Hematopoietic multipotent progenitor cell treated with erythropoietin and hydrocortisone succinate and interleukin-3 and kit ligand, for 8 days (in vitro differentiated cells): ENCODE results near the gene MRC2.

Source experiments
- DNase-seq: peaks from one replicate; pipeline ENCODE4 v3.0.0-alpha.2; 2015

MRC2 gene

DNA sequence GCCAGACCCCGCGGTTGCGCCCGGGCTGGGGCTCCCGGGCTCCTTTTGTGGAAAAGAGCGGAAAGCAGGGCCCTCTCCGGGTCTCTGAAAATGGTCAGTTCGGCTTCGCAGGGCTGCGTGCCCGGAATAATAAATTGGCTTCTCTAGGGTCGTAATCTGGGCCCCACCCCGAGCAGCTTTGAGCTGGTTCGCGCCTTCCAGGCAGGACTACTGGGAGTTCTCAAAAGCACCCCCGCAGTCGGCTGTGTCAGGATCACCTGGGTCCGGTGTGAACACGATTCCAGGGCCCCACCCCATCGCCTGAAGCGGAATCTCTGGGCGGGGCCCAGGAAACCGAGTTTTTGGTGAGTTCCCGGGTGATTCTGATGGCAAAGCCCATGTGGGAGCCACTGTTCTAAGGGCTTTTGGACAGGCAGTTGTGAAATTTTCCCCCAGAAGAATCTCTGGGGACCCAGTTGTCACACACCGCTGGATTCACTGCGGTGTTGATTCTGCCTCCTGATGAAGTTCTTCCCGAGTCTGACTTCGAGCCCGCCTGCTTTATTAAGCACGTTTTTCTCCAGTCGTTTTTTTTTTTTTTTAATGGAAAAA, 77.0 kb downstream of the MRC2 start:
- DNase-seq, result no peak

DNA sequence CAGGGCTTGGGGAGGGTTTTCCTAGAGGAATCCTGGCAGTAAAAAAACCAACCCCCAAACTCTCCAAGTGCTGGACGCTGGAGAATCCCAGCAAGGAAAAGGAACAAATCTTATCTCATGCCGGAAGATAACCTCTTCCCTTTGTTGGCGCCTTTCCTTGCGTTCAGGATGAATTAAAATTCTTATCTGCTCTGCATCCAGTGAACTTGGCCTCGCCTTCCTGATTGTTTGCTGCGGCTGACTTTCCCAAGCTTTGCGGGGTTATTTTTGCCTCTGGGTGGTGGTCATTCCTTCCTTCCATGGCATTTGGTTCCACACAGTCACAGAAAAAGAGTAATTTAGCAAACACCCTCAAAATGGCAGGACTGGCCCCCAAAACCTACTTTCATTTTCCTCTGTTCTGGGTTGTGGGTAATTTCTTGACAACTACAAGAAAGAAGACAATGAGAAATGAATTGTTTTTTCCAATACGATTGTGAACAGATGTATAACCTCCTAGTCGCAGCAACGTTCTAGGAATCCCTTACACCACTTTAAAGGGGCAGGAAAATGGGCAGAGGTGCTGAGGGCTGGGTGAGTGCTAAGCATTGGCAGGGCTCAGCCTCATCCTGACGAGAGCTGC, 77.8 kb downstream of the MRC2 start:
- no peak for DNase-seq

DNA sequence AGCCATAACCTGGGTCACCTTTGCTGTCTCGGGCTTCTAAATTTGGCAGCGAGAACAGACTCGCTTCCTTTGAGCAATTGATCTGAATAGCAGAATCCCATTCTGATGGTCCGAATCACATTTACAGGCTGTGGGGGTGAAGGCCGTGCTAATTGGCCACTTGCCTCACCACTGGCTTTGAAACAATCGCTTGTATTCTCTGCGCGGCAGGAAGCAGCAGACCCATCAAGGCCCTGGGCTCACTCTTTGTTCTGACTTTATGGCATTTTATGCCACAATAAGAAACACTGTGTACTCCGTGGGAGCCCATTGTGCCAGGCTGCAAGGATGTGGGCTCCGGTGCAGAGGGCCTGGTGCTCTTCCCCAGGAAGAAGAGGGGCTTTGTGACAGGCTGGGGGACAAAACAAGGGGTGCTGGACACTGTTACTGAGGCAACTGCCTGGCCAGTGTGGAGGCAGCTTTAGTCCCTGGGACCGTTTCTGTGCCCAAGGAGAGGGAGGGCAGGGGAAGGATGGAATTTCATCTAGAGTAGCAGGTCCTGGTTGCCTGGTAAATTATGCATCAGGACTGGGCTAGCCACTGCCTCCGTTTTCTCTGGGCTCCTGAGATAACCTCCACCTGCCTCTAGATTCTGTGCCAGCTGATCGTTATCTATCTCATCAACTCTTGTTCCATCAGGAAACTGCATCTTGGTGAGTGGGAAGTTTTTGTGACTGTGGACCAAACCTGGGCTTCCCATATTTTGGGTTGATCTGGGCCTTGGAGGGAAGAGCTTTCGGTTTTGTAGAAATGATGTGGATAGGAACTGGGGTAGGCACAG, 78.5 kb downstream of the MRC2 start:
- no peak for DNase-seq

DNA sequence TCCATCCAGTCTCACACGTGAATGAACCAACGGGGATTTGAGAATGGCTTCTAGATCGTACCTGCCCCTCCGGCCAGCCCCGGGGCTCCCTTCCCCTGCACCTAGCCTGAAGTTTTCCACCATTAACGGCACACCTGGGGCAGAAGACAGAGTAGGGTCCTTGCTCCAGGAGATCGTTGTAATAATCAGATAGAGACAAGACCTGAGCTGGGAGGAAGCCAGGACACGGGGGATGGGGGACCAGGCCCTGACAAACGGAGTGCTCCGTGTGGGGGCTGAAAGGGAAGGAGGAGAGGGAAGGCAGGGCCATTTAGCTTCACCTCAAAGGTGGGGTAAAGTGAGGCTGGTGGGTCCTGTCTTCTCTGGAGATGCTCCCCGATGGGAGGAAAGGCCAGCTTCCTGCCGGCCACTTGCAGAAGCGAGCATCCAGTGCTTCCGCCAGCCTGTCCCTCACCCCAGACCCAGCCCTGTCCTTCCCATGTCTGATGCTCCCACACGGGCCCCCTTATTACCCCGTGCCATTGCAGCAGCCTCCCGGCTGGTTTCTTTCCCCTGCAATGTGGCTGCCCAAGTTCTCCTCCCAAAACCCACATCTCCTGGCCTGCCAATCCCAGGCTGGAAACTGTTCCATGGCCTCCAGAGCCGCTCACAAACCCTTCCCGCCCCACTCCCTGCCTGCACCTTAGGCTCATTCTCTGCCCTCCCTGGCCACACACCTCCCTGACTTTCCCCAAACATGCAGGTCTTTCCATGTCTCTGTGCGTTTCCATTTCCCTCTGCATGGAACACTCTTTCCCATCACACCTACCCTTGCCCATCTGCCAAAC, 79.3 kb downstream of the MRC2 start:
- DNase-seq, result no peak

DNA sequence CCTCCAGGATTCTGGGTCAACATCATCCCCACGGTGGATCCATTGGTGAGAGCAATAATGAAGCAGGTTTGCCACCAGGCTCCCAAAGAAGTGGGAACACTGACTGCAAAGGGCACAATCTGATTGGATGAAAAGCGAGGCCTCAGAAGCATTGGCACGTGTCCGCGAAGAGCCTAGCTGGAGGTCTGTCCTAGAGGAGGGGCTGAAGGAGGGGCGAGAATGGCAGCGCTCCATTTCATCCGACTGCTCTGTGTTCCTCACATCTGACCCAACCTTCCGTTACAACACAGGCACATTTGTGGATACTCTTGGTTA, 79.9 kb downstream of the MRC2 start:
- DNase-seq, result no peak

DNA sequence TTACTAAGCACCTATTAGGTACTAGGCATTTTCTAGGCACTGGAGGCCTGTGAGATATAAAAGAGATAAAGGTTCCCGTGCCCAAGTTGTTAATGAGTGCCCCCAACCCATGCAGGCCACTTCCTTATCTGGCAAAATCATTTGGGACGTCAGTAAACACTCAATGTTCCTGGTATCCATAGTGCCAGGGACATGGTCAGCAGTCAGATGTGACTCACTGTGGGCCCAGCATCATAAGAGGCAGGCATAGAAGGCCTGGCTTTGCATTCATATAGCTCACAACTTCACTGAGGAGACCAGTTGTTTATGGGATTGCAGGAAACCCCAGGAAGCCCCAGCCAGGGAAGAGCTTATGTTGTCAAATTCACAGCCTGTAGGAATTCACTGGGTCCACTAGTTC, 81.1 kb downstream of the MRC2 start:
- DNase-seq, result no peak

DNA sequence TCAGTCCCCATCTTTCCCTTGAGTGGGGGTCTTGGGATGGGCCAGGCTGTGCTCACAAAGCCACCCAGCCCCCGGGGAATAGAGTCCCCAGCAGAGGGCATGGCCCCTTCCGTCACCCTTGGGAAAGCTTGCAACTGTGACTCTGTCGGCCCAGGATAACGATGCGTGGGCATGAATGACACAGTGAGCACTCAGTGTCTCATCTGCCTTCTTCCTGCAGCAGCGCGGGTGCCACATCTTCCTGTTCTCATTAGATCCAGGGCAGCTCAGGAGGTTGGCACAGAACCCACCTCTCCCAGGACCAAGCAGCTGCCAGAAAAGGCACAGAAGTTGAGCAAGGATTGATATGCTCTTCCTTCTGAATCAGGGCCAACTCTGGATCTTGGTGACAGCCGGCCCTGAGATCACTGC, 84.7 kb downstream of the MRC2 start:
- DNase-seq, result no peak

DNA sequence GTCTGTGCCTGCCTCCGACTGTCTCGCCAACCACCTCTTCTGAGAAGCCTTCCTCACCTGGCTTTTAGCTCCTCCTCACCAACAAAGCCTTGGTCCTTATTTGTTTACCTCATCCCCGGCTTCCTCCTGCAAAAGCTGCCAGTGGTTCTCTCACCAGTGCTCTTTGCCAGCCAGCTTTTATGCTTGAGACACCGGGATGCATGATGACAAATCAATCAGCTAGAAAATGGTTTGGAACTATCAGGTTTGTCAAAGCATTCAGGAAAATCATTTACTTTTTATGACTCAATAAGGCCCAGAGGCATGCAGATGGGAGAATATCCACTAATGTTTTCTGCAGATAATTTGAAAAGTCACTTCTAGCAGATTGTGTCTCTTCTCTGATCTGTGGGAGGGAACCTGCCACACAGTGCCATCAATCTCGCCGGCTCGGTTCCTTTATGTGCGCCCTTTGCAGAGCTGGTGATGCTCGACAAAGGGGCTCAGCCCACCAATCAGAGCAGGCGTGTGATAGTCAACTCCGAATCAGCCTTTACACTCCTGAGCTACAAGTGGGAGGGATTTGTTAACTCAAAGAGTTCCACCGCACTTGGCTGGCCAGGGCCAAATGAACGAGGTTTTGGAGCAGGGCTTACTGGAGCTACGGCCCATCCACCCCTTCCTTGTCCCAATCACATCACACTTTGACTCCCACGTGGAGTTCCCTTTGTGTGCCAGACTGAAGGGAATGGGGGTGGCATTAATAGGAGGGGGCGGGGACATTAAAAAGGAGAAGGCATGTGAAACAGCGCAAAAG, 85.8 kb downstream of the MRC2 start:
- DNase-seq, result no peak

DNA sequence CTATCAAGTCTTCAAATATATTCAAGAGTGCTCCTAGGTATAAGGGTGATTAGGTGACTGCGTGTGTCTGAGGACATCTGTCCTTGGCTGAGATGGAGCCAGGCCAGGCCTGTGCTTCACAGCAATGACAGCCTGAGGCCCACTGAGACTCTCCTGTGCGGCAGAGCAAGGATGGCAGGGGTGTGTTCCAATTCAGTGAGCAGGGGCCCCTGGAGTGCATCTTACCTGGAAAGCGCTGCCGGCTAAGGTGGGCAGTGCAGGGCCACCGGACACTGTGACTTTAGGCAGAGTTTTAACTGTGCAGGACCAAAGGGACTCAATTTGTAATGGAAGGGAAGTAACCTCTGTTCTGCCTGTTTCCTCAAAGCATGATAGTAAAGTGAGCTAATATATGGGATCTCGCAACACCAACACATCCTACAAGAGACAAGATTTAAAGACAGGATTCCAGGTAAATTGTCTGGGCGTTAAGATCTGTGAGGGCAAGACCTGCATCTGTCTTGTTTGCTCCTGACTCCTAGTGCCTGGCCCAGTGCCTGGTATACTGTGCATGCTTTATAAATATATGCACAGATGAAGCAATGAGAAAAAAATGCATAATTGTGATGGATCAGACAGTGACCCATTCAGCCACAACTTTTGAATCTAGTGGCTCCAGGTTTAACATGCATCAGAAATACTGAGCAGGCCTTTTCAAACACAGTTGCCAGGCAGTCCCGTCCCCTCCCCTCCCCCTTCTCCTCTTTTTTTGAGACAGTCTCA, 86.7 kb downstream of the MRC2 start:
- no peak for DNase-seq

DNA sequence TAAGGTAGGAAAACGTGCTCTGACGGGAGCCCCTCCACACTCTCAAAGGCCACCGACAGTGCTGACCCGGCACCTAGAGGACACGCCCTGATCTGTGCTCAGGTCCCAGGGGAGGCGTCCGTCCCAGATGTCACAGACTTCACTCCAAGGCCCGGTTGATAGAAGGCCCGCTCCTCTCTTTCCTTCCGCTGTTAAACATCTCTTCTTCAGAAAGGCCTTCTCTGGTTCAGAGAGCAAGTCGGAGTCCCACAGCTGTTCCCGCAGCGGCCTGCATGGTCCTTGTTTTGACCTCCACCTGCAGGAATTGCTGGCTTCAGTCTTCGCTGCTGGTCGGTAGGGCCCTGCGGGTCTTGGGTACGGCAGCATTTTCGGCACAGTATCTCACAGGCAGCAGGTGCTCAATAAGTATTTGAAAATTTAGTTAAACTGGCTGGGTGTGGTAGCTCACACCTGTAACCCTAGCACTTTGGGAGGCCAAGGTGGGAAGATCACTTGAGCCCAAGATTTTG, 88.5 kb downstream of the MRC2 start:
- no peak for DNase-seq

DNA sequence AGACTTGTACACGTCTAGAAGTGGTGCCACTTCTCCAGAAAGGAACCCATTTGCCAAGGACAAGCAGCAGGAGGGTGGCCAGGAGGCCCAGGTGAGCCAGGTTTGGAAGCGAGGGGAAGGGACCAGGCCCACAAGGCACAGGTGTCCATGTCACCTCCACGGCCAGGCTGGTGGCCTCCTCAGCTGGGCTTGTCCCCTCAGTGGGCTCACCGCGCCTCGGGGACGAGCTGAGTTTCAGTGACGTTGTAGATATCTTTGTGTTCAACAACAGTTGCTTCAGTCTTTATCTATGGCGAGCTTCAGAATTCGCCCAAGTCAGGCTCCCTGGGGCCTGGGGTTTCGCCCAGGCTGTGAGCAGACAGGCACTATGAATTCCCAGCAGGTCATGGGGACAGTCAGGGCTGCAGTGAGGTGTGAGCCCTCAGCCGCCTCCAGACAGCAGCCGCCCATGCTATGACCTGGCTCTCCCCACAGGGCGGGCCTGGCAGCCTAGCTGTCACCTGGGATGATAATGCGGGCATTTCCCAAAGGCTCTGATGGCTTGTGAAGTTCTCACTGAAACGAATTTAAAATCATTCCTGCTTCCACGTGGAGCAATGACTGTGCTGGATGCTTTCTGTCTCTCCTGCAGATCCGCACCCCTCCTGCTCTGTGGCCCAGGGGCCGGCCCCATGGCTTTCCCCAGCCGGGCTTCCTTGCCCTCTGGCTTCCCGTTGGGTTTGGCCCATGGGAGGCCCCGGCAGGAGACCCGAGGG, 89.5 kb downstream of the MRC2 start:
- DNase-seq, result no peak

DNA sequence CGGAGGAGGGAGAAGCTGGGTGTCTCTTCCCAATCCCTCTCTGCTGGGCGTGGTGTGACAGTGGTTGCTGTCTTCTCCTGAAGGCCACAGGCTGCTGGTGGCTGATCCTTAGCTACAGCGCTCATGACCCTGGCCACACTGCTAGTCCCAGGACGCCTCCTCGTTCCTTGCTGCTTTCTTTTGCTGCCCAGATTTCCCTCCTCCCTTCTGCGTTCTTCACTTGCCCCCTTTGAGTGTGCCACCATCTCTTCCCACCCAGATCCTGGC, 90.1 kb downstream of the MRC2 start:
- no peak for DNase-seq

DNA sequence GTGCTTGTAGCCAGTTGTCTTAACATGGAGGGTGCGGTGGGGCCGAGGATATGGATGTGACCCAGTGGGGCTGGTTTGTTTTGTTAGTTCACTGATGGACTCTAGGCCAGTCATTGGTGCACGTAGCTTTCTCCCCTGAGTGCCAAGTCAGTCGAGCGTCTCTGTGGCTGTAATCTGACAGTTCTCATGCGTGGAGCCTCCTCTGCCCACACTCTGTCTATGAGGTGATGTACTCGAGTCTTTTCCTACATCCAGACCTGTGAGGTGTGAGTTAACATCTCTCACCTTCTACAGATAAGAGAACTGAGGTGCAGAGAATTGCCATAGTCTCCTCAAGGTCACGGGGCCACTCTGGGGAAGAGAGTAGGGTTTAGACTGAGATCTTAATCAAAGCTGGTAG, 90.4 kb downstream of the MRC2 start:
- DNase-seq, result no peak

DNA sequence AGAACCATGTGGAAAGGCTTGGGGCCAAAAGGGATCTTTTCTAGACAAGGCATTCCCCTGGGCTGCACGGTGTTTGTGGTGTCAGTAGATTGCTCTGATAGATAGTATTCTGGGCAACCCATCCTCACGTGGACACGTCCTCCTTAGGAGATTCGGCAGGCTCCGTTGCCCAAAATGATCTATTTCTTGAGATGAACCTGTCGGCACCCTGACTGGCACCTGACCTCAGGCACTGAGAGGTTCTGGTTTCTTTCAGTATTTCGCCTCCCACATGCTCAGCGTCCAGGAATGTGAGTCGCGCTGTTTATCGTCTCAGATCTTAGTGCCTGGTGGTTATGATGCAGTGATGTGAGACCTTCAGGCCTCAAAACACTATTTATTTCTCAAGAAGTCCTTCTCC, 91.0 kb downstream of the MRC2 start:
- no peak for DNase-seq

DNA sequence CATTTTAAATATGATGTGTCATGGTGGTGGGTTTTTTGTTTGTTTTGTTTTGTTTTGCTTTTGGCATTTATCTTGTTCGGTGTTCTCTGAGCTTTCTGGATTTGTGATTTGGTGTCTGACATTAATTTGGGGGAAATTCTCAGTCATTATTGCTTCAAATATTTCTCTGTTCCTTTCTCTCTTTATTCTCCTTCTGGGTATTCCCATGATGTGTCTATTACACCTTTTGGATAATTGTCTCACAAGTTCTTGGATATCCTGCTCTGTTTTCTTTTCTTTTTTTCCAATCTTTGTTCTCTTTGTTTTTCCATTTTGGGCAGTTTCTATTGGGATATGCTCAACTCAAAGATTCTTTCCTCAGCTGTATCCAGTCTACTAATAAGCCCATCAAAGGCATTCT, 92.1 kb downstream of the MRC2 start:
- no peak for DNase-seq

DNA sequence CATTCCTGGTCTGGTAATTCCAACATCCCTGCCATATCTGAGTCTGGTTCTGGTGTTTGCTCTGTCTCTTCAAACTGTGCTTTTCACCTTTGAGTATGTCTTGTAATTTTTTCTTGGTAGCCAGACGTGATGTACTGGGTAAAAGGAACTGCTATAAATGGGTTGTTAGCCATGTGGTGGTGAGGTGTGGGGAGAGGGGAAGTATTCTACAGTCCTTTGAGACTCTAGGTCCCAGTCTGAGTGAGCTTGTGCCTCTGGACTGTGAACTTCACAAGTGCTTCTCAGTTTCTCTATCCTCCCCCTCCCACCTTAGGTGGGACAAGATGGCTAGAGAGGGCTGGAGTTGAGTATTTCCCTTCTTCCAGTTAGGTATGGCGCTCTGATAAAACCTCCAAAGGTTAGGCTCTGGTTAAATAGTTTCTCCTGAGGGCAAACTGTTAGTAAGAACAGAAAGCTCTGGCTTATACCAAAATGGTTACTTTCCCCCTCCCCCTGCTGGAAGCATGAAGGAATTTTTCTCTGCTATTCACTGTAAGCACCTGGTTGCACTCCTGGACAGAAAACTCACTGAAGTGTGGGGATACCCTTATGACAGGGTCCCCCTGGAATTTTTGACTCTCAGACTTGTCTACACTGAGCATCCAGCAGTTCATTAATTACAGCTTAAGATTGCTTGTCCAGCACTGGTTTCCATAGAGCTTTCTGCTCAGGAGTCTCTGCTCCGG, 92.8 kb downstream of the MRC2 start:
- peak; percentile 41 for DNase-seq

DNA sequence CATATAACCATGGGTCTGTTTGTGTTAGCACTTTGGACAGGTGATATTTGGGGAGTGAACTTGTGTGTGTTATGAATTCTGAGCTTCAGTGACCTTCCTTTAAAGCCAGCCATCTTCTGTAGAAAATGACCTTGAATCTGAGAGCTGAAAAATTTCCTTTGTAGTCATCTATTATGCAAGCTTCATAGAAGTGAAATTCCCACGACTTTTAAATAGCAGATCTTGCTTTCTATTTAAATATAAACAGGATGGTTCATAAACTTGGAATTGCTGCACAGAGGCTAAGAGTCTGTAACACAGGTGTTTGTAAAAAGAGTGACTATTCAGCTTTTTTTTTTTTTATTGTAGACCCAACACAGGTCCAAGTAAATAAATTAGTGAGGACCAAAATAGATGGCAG, 95.2 kb downstream of the MRC2 start:
- DNase-seq, result no peak

DNA sequence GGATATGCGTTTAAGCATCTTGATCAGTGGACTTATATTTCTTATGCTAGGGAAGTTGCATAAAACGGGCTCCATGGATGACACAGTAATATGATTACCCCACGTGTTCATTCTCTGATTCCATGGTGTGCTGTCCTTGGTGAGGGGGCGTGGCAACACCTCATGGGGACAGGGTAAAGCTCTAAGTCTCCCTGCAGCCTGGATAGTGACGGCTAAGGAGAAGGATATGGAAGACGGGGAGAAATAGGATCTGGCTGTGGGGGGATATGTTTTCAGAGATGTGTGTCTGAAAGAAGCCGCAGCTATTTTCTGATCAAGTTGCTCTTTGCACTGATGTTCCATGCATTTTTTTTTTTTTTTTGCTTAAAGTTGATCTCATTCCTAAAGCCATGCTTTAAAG, 96.4 kb downstream of the MRC2 start:
- no peak for DNase-seq

DNA sequence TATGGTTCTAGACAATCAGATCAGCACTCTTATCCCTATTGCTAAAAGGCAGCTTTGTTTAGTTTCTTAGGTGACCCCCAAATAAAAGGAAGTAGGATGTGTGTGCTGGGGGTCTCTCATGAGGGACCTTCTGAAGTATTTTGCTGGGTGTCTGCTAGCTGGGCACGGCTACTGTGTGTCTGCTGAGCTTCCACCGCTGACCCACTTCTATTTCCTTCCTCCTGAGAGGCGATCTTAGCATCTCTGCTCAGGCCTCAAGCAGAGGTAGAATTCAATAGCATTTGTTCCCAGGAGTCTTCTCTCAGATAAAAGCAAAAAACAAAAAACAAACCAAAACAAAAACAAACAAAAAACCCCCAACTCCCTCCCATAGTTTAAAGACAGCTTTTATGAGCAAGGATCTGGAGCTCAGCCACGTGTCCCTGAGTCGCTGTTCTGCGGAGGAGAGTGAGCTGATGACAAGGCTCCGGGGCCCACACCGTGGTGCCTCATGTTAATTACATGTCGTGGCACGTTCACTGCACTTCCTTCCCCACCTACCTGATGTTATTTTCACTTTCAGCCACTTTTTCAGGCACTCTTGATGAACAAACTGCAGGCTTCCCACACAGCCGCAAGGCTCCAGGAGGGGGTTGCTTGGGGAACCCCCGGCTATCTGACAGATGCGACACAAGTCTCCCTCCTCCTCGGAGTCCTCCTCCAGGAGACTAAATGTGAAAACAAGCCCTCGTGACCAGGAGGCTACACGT, 97.1 kb downstream of the MRC2 start:
- peak; percentile 29 for DNase-seq

DNA sequence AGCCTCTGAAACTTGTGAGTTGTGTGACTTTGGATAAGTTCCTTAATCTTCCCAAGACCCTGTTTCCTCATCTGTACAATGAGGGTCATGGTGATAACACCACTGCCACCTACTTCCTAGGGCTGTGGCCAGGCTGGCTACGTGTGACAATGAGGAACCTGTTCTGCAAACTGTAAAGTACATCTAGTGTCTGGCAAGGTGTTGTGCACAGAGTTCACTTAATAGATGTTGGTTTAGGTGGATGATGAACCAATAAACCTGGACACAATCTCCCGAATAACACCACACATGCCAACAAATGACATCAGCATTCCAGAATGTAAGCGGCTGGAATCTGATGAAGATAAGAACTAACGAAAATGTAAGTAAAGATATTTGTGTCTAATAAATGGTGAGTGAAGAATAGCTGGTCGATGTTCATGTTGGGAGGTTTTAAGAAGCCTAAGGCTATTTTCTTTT, 98.3 kb downstream of the MRC2 start:
- peak; percentile 6 for DNase-seq
